Right atrium auricular region (tissue), 2 donors: ENCODE measurements around the gene CEP70. TPM values are rescaled to one million over a fixed set of nuclear protein-coding genes. Genes with fewer than 3 reads are reported as not detected.
"Not testable (repeated sequence)": the region's sequence is repeated elsewhere in the genome, so short reads cannot be mapped to it uniquely, and the experiment has no call there.

Source experiments
- DNase-seq: peaks from one replicate; pipeline ENCODE4 v3.0.0-alpha.2; 2019; ENCODE audit warnings: low spot score
- H3K27ac ChIP-seq, 2 donors: fragments of 200-600 bp; sonication (generic); 1 replicate in 1 of 2; 2 replicates in 1 of 2; pipeline ENCODE4 v1.5.1; 2016 to 2019
- H3K27me3 ChIP-seq, 2 donors: fragments of 200-600 bp; sonication (generic); one replicate each; pipeline versions ENCODE4 v1.5.1 to v1.6.0; 2017 to 2019
- H3K36me3 ChIP-seq: fragments of 200-600 bp; sonication (generic); one replicate; pipeline ENCODE4 v1.5.1; 2016
- H3K4me1 ChIP-seq, 2 donors: fragments of 200-600 bp; sonication (generic); one replicate each; pipeline versions ENCODE4 v1.5.1 to v1.6.0; 2017 to 2019
- H3K4me3 ChIP-seq, 2 donors: fragments of 200-600 bp; sonication (generic); 1 replicate in 1 of 2; 2 replicates in 1 of 2; pipeline ENCODE4 v1.5.1; 2017 to 2019; ENCODE audit warnings: mild to moderate bottlenecking in 1 of 2, moderate library complexity in 1 of 2
- H3K9me3 ChIP-seq, 2 donors: fragments of 200-600 bp; sonication (generic); one replicate each; pipeline ENCODE4 v1.5.1; 2019
- CTCF ChIP-seq, 2 donors: fragments of 200-600 bp; sonication (generic); IDR thresholded peaks; one replicate each; pipeline ENCODE4 v1.5.1; 2019; ENCODE audit warnings: antibody characterized with exemption in 2 of 2
- total RNA-seq, 2 donors: library from RNA; depleted of rRNA; stranded (reverse); fragments of >200 nt; gene quantifications; one replicate each; pipeline ENCODE4 v1.1.0, GENCODE V29; 2016

CEP70 gene
- total RNA-seq, 2 donors from 2014 or later = 18.9 to 24.3 TPM

GRCh38 chr3:138544546-138544945, 49.5 kb downstream of the CEP70 start:
- Histone ChIP-seq H3K36me3 (peaks cover 44% of the 10 kb centered on the region), H3K4me1 (no peaks in the 10 kb centered on the region), H3K27me3 (no peaks in the 10 kb centered on the region), H3K27ac (no peak overlapping the region), H3K9me3 (peaks cover 0 to 58% of the 10 kb centered on the region in 2 donors), H3K4me3 (no peak overlapping the region)
- TF ChIP-seq CTCF (IDR thresholded peaks at IDR 0.05) = no peak
- DNase-seq = no peak

GRCh38 chr3:138542977-138543376, 51.1 kb downstream of the CEP70 start:
- DNase-seq = no peak
- peaks cover 0 to 58% of the 10 kb centered on the region in 2 donors for H3K9me3 ChIP-seq
- H3K27ac ChIP-seq = no peak overlapping the region
- H3K27me3 ChIP-seq = no peaks in the 10 kb centered on the region
- H3K4me1 ChIP-seq = no peaks in the 10 kb centered on the region
- no peak overlapping the region for H3K4me3 ChIP-seq
- TF ChIP-seq CTCF (IDR thresholded peaks at IDR 0.05) = no peak
- H3K36me3 ChIP-seq = peaks cover 32% of the 10 kb centered on the region

GRCh38 chr3:138539352-138539751, 54.7 kb downstream of the CEP70 start:
- H3K27me3 ChIP-seq = no peaks in the 10 kb centered on the region
- H3K4me1 ChIP-seq = no peaks in the 10 kb centered on the region
- DNase-seq = no peak
- H3K27ac ChIP-seq = no peak overlapping the region
- peaks cover 16% of the 10 kb centered on the region for H3K36me3 ChIP-seq
- no peak for TF ChIP-seq CTCF (IDR thresholded peaks at IDR 0.05)
- no peak overlapping the region for H3K4me3 ChIP-seq
- H3K9me3 ChIP-seq = peaks cover 0 to 35% of the 10 kb centered on the region in 2 donors

GRCh38 chr3:138521445-138521844, 72.6 kb downstream of the CEP70 start:
- H3K4me3 ChIP-seq, H3K4me1 ChIP-seq, H3K27ac ChIP-seq, H3K27me3 ChIP-seq, DNase-seq: not testable (repeated sequence)
- peaks cover 12% of the 10 kb centered on the region for H3K36me3 ChIP-seq
- H3K9me3 ChIP-seq = peaks cover 0 to 14% of the 10 kb centered on the region in 2 donors

GRCh38 chr3:138513090-138513843, 80.8 kb downstream of the CEP70 start:
- Histone ChIP-seq H3K27me3 (no peaks in the 10 kb centered on the region), H3K36me3 (peaks cover 9% of the 10 kb centered on the region), H3K4me3 (no peak overlapping the region), H3K9me3 (peaks cover 0 to 10% of the 10 kb centered on the region in 2 donors), H3K27ac (no peak overlapping the region), H3K4me1 (peaks cover 0 to 19% of the 10 kb centered on the region in 2 donors)
- no peak for TF ChIP-seq CTCF (IDR thresholded peaks at IDR 0.05)
- no peak for DNase-seq

- no peaks in the 10 kb centered on the region for H3K36me3 ChIP-seq
- no peak overlapping the region for H3K27ac ChIP-seq
- H3K4me1 ChIP-seq = peaks cover 0 to 19% of the 10 kb centered on the region in 2 donors
- H3K4me3 ChIP-seq = no peak overlapping the region
- H3K9me3 ChIP-seq = no peaks in the 10 kb centered on the region
- no peaks in the 10 kb centered on the region for H3K27me3 ChIP-seq
- no peak for DNase-seq
- TF ChIP-seq CTCF (IDR thresholded peaks at IDR 0.05) = no peak
These were observed 82.1 kb downstream of the CEP70 start for GRCh38 chr3:138511945-138512344.
